Nephron (organoid): Measurements from ENCODE around the gene NPPB.

ENCODE experiments used
- H3K27ac Mint-ChIP-seq, 3 experiments: 2 replicates each; pipeline ENCODE4 v1.8.0; 2020; ENCODE audit warnings: mixed read lengths in 3 of 3, mild to moderate bottlenecking in 2 of 3, moderate library complexity in 1 of 3
- H3K27me3 Mint-ChIP-seq: 2 replicates; pipeline ENCODE4 v1.8.0; 2021; ENCODE audit warnings: low read depth, mild to moderate bottlenecking, moderate library complexity, mixed read lengths
- H3K36me3 Mint-ChIP-seq: 2 replicates; pipeline ENCODE4 v1.8.0; 2020; ENCODE audit warnings: low read depth, mixed read lengths
- H3K4me1 Mint-ChIP-seq: 2 replicates; pipeline ENCODE4 v1.8.0; 2020; ENCODE audit warnings: mixed read lengths
- H3K4me3 Mint-ChIP-seq, 3 experiments: 2 replicates each; pipeline ENCODE4 v1.8.0; 2020; ENCODE audit warnings: mild to moderate bottlenecking in 3 of 3, mixed read lengths in 3 of 3, moderate library complexity in 2 of 3
- H3K9me3 Mint-ChIP-seq: 2 replicates; pipeline ENCODE4 v1.8.0; 2020; ENCODE audit warnings: mixed read lengths
- TF ChIP-seq, protein P1 (sequence below), 3 experiments: fragments of 200-600 bp; sonication (generic); IDR thresholded peaks; one replicate each; pipeline ENCODE4 v1.5.0; 2021; ENCODE audit warnings: antibody characterized with exemption in 3 of 3; ENCODE audit not compliant: unreplicated experiment in 3 of 3

The NPPB gene

DNA sequence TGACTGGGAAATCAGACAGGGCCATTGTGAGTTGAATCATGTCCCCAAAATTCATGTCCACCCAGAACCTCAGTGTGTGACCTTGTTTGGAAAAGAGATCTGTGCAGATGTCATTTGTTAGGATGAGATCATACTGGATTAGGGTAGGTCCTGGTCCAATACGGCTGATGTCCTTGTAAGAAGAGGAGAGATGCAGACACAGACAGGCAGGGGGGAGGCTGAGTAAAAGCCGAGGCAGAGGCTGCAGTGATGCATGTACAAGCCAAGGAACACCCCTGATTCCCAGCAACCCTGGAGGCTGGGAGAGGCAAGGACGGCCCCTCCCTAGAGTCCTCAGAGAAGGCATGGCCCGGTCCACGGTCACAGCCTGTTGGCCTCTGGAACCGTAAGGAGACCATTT is 15.9 kb upstream of the NPPB start:
- Mint-ChIP-seq H3K27me3 (peaks cover 9% of the 10 kb centered on the region), H3K36me3 (no peaks in the 10 kb centered on the region), H3K4me1 (peaks cover 4% of the 10 kb centered on the region), H3K9me3 (no peaks in the 10 kb centered on the region), H3K4me3 (no peak overlapping the region), H3K27ac (no peak overlapping the region)
- TF ChIP-seq, protein P1, sequence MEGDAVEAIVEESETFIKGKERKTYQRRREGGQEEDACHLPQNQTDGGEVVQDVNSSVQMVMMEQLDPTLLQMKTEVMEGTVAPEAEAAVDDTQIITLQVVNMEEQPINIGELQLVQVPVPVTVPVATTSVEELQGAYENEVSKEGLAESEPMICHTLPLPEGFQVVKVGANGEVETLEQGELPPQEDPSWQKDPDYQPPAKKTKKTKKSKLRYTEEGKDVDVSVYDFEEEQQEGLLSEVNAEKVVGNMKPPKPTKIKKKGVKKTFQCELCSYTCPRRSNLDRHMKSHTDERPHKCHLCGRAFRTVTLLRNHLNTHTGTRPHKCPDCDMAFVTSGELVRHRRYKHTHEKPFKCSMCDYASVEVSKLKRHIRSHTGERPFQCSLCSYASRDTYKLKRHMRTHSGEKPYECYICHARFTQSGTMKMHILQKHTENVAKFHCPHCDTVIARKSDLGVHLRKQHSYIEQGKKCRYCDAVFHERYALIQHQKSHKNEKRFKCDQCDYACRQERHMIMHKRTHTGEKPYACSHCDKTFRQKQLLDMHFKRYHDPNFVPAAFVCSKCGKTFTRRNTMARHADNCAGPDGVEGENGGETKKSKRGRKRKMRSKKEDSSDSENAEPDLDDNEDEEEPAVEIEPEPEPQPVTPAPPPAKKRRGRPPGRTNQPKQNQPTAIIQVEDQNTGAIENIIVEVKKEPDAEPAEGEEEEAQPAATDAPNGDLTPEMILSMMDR (IDR thresholded peaks at IDR 0.05; ENCODE audit: unreplicated experiment in 3 of 3): no peak

DNA sequence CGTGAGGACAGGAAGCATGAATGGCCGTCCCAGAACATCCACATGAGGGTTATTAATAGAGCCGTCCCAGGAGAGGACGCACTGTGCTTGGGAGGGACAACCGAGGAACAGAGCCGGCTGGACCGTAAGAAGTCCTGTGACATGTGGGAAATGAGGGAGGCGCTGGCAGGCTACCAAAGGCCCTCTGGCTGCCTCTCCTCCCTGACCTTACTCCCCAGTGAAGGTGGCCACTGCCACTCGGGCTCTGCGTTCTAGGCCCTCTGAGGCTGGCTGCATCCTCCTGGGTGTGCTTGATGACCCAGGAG is 15.5 kb upstream of the NPPB start:
- TF ChIP-seq, protein P1 (IDR thresholded peaks at IDR 0.05; ENCODE audit: unreplicated experiment in 3 of 3): no peak
- peaks cover 4% of the 10 kb centered on the region for H3K4me1 Mint-ChIP-seq
- no peaks in the 10 kb centered on the region for H3K9me3 Mint-ChIP-seq
- peaks cover 9% of the 10 kb centered on the region for H3K27me3 Mint-ChIP-seq
- H3K4me3 Mint-ChIP-seq: no peak overlapping the region
- no peak overlapping the region for H3K27ac Mint-ChIP-seq
- no peaks in the 10 kb centered on the region for H3K36me3 Mint-ChIP-seq

DNA sequence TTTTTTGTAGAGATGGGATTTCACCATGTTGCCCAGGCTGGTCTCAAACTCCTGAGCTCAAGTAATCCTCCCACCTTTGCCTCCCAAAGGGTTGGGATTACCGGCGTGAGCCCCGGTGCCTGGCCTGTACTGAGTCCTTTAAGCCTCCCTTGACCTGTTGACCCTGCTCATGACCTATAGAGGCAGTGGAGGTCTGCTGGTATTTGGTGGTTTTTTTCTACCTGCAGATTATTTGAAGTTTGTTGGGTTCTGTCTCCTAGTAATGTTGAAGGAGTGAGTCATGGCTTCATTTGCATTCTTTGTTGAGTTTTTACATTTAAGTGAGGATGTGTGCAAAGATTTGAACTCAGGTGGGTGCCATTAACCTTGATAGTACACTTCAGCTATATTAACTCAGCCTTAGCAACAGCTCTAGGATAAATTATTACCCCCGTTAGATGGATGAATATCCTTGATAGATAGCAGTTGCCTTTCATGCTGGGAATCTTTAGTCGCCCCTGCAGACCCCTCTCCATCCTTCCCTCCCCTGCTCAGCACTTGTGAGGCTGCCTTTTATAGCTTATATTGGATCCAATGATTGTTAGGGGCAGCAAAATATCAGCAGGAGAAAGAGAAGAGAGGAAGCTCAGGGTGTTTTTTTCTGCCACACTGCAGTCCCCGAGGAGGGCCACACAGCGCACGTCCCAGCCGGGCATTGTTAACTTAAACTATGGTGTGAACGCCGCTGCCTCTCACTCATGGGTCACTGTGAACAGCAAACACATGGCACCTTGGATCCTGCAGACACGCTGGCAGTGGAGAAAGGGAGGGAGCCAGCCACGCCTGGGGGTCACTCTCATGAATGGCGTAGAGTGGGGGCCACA is 14.9 kb upstream of the NPPB start:
- H3K4me1 Mint-ChIP-seq: peaks cover 4% of the 10 kb centered on the region
- peaks cover 10% of the 10 kb centered on the region for H3K27me3 Mint-ChIP-seq
- no peaks in the 10 kb centered on the region for H3K9me3 Mint-ChIP-seq
- H3K36me3 Mint-ChIP-seq: no peaks in the 10 kb centered on the region
- TF ChIP-seq, protein P1 (IDR thresholded peaks at IDR 0.05; ENCODE audit: unreplicated experiment in 3 of 3): no peak
- no peak overlapping the region for H3K27ac Mint-ChIP-seq
- H3K4me3 Mint-ChIP-seq: no peak overlapping the region

DNA sequence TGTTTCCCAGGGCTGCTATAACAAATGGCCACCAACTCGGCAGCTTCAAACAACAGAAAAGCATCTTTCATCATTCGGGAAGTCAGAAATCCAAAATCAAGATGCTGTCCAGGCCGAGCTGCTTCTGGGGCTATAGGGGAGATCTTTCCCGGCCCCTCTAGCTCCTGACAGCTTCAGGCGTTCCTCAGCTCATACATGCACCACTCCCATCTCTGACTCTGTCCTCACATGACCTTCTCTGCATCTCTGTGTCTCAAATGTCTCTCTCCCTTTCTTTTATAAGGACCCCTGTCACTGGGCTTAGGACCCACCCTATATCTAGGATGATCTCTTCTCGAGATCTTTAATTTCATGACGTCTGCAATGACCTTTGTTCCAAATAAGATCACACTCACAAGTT is 13.8 kb upstream of the NPPB start:
- Mint-ChIP-seq H3K27me3 (peaks cover 18% of the 10 kb centered on the region), H3K36me3 (no peaks in the 10 kb centered on the region), H3K27ac (no peak overlapping the region), H3K9me3 (no peaks in the 10 kb centered on the region), H3K4me3 (no peak overlapping the region), H3K4me1 (peaks cover 4% of the 10 kb centered on the region)
- TF ChIP-seq, protein P1 (IDR thresholded peaks at IDR 0.05; ENCODE audit: unreplicated experiment in 3 of 3): no peak

DNA sequence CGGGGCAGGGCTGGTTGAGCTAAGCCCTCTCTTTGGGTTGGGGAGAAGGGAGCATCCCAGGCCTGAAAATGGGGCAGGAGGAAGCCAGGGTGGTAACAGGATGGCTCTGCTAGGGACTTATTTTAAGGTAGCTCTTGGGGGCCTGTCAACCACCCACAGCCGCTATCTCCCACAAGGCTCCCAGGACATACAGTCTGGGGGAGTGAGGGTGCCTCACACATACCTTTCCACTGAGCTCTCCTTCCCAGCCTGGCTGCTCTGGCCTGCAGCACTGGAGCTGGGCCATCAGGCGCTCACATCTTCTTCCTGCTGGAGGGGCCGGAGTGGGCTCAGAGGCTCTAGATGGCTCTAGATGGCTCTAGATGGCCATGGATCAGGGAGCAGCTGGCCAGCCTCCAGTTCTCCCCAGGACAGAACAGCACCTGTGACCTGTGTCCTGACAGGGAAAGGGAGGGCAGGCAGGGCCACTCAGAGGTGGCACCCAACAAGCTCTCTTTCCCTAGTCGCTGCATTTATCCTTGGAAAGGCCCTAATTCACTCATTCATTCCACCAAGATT is 11.0 kb upstream of the NPPB start:
- Mint-ChIP-seq H3K4me3 (no peak overlapping the region), H3K27ac (no peak overlapping the region), H3K36me3 (no peaks in the 10 kb centered on the region), H3K4me1 (peaks cover 4% of the 10 kb centered on the region), H3K27me3 (peaks cover 32% of the 10 kb centered on the region), H3K9me3 (no peaks in the 10 kb centered on the region)
- TF ChIP-seq, protein P1 (IDR thresholded peaks at IDR 0.05; ENCODE audit: unreplicated experiment in 3 of 3): no peak

DNA sequence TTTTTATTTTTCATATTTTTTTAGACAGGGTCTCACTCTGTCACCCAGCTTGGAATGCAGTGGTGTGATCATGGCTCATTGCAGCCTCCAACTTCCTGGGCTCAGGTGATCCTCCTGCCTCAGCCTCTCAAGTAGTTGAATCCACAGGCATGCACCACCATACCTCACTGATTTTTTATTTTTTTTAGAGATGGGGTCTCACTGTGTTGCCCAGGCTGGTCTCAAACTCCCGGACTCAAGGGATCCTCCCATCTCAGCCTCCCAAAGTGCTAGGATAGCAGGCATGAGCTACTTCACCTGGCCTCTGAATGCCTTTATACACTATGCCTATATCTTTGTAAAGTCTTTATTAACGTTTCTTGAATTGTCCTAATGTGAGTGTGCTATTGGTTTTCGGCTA is 10.4 kb upstream of the NPPB start:
- no peak overlapping the region for H3K27ac Mint-ChIP-seq
- no peak overlapping the region for H3K4me3 Mint-ChIP-seq
- no peaks in the 10 kb centered on the region for H3K36me3 Mint-ChIP-seq

More for the DNA sequence above, 10.4 kb upstream of the NPPB start:
- peaks cover 34% of the 10 kb centered on the region for H3K27me3 Mint-ChIP-seq
- TF ChIP-seq, protein P1 (IDR thresholded peaks at IDR 0.05; ENCODE audit: unreplicated experiment in 3 of 3): no peak
- H3K4me1 Mint-ChIP-seq: peaks cover 4% of the 10 kb centered on the region
- H3K9me3 Mint-ChIP-seq: no peaks in the 10 kb centered on the region
